Renal pelvis (tissue), 4 donors: Measurements from ENCODE around the gene GAA. TPM values are rescaled to one million over a fixed set of nuclear protein-coding genes. Genes with fewer than 3 reads are reported as not detected.
A peak's percentile ranks its signal among the peaks of the same experiment; 100 is the strongest.
"Not testable (repeated sequence)": the region's sequence is repeated elsewhere in the genome, so short reads cannot be mapped to it uniquely, and the experiment has no call there.

Source experiments
- DNase-seq: peaks from one replicate; pipeline ENCODE4 v3.0.0-alpha.2; 2013
- polyA plus RNA-seq, 3 donors: library from polyadenylated mRNA; unstranded; fragments of 120-200 nt; gene quantifications; one replicate each; pipeline ENCODE4 v1.2.1, GENCODE V29; 2013; ENCODE audit not compliant: insufficient read length in 3 of 3

The GAA gene
- polyA plus RNA-seq, 3 donors = 47.2 to 64.0 (median 48.2) TPM

DNA sequence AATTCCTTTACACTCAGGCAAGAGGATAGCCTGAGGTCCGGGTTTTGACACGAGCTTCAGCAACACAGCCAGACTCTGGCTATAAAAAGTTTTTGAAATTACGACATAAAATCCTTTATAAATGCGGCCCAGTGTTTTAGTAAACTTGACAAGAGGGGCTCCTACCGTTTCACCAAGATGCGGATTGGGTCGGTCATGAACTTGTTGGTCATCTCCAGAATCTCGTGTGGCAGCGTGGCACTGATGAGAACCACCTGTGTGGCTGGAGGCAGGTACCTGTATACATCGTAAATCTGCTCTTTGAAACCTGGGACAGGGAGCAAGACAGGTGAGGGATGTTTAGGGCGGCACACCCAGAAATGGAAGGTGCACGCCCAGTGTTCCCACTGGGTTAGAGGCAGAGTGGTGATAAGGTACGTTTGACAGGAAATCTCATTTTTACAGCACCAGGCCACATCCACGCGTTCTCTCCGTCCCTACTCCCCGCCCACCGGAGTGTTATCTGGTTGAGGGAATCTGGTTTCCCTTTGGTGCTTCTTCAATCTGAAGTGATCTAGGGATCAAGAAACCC is 37.6 kb downstream of the GAA start:
- DNase-seq = no peak

GRCh38 chr17:80141463-80142165 is 40.2 kb downstream of the GAA start:
- no peak for DNase-seq

GRCh38 chr17:80142929-80143328 is 41.5 kb downstream of the GAA start:
- DNase-seq = no peak

- DNase-seq = no peak
Measured at GRCh38 chr17:80145076-80146075, 44.0 kb downstream of the GAA start.

- peak; percentile 41 for DNase-seq
Measured at GRCh38 chr17:80146121-80147034, 45.0 kb downstream of the GAA start.

GRCh38 chr17:80147035-80147822 is 45.8 kb downstream of the GAA start, which contains the start of gene EIF4A3:
Gene EIF4A3, minus strand, starts transcription at chr17:80147128. Its CDS starts 167 bp downstream, at chr17:80146961.
- DNase-seq = peak; percentile 98

DNA sequence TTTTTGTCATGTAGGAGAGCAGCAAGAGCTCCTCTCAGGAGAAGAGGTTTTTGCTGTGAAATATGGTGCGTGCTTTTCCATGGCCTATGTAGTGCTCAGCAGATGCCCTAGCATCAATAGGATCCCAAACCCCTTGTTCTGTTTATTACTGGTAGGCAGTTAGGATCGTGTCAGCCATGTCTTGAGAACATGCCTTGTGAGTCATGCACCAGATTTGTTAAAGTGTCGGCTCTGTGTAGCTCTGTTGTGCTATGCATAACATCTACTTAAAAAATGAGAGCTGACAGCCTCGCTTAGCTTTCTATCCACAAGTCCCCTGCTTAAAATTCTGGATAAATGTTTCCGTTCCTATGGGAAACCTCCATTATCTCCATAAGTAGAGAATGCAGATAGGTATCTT is 50.0 kb downstream of the GAA start:
- DNase-seq = no peak

DNA sequence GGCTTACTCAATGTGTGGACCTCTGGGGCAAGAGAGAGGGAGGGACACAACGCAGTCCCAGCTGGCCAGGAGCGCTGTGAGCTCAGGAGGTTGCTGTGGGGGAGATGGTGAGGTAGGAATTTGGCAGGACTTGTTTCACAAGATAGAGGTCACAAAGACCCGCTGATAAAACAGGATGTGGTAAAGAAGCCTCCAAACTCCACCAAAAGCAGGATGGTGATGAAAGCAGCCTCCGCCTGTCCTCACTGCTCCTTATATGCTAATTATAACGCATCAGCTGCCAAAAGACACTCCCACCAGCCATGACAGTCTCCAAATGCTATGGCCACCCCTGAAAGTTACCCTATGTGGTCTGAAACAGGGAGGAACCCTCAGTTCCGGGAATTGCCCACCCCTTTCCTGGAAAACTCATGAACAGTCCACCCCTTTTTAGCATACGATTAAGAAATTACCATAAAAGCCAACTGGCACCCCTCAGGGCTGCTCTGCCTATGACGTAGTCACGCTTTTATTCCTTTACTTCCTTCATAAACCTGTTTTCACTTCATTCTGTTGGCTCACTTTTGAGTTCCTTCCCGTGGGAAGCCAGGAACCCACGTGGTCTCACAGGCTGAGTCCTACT is 50.8 kb downstream of the GAA start:
- DNase-seq = no peak

GRCh38 chr17:80153004-80153403 is 51.6 kb downstream of the GAA start:
- DNase-seq = no peak

DNA sequence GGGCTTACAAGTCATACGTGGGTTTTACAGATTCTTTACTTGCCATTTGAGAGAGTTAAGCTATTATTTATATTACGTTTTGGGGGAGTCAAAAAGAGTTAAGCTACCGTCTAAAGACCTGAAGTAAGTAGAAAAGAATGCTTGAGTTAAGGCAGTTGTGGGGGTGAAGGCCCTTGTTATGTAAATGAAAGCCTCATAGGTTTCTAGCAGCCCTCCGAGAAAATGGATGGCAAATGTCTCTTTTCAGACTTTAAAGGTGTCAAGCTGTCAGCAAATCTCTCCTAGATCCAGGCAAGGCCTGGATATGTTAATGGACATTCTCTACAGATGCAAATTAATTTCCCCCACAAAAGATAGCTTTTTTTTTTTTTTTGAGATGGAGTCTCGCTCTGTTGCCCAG is 52.8 kb downstream of the GAA start:
- DNase-seq = no peak

- not testable (repeated sequence) for DNase-seq
Measured at GRCh38 chr17:80155600-80155999, 54.2 kb downstream of the GAA start.

GRCh38 chr17:80158846-80159245 is 57.5 kb downstream of the GAA start:
- no peak for DNase-seq

- no peak for DNase-seq
Measured at GRCh38 chr17:80160536-80160935, 59.2 kb downstream of the GAA start.

GRCh38 chr17:80163336-80163735 is 62.0 kb downstream of the GAA start:
- DNase-seq = no peak

DNA sequence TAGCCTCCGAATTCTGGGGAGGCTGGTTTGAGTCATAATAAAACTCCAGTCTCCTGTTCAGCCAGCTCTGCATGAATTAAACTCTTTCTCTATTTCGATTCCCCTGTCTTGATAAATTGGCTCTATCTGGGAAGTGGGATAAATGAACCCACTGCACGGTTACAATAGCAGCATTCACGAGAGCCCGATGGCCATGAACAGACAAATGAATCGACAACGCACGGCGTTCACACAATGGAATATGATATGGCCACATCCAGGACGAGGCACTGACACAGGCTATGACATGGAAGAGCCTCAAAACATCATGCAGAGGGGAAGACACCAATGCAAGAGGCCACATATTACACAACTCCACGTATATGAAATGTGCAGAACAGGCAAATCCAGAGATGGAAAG is 62.8 kb downstream of the GAA start:
- DNase-seq = no peak

DNA sequence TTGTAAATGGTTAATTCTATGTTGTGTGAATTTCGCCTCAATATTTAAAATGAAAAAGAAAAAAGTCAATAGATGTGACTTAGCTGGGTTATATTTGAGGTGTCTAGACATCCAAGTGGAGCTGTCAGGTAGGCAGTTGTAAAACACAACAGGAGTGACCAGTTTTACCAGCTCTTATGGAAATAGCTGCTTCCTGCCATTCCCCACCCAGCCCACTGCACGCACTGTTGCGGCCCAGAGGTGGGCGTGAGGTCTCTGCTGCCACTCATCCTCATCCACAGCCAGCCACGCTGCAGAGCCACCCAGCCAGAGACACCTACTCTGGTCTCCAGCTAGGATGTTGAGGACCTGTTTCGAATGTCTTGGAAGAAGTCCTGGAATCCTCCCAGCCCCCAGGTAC is 65.1 kb downstream of the GAA start:
- no peak for DNase-seq

- DNase-seq = no peak
Measured at GRCh38 chr17:80168371-80168770, 67.0 kb downstream of the GAA start.

- no peak for DNase-seq
Measured at GRCh38 chr17:80169107-80169506, 67.7 kb downstream of the GAA start.
